PC-3 (cell line): ENCODE results near the gene SLF1.
"Not testable (repeated sequence)": the region's sequence is repeated elsewhere in the genome, so short reads cannot be mapped to it uniquely, and the experiment has no call there.

ENCODE experiments used
- EZH2 ChIP-seq: fragments of 300-600 bp; sonication (generic); IDR thresholded peaks from one replicate; pipeline ENCODE4 v1.6.1; 2017; ENCODE audit warnings: antibody characterized with exemption, mild to moderate bottlenecking, low read length; ENCODE audit not compliant: unreplicated experiment
- EZH2phosphoT487 ChIP-seq: fragments of 300-600 bp; sonication (generic); IDR thresholded peaks from 2 replicates; pipeline ENCODE4 v1.6.1; 2018; ENCODE audit warnings: mild to moderate bottlenecking, antibody characterized with exemption, low read length, borderline replicate concordance
- TF ChIP-seq, protein P1 (sequence below): fragments of 300-600 bp; sonication (generic); conservative IDR thresholded peaks from 2 replicates; pipeline ENCODE4 v1.5.1; 2017; ENCODE audit warnings: antibody characterized with exemption, low read depth, mild to moderate bottlenecking, low read length

DNA sequence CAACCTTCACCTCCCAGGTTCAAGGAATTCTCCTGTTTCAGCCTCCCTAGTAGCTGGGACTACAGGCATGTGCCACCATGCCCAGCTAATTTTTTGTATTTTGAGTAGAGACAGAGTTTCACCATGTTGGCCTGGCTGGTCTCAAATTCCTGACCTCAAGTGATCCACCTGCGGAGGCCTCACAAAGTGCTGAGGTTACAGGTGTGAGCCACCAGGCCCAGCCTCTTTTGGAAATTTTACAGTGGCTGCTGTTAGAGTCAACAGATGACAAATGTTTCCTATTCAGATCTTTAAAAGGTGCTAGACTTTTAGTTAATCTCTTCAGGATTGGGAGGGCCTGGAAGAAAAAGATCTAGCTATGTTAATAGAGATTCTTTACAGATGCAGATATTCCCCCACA is 45.1 kb upstream of the SLF1 start:
- TF ChIP-seq, protein P1, sequence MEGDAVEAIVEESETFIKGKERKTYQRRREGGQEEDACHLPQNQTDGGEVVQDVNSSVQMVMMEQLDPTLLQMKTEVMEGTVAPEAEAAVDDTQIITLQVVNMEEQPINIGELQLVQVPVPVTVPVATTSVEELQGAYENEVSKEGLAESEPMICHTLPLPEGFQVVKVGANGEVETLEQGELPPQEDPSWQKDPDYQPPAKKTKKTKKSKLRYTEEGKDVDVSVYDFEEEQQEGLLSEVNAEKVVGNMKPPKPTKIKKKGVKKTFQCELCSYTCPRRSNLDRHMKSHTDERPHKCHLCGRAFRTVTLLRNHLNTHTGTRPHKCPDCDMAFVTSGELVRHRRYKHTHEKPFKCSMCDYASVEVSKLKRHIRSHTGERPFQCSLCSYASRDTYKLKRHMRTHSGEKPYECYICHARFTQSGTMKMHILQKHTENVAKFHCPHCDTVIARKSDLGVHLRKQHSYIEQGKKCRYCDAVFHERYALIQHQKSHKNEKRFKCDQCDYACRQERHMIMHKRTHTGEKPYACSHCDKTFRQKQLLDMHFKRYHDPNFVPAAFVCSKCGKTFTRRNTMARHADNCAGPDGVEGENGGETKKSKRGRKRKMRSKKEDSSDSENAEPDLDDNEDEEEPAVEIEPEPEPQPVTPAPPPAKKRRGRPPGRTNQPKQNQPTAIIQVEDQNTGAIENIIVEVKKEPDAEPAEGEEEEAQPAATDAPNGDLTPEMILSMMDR = not testable (repeated sequence)
- TF ChIP-seq EZH2, EZH2phosphoT487: not testable (repeated sequence)
